Panc1 (cell line): ENCODE data around the gene GLIPR2. TPM values are rescaled to one million over a fixed set of nuclear protein-coding genes. Genes with fewer than 3 reads are reported as not detected.
"Not testable (repeated sequence)": the region's sequence is repeated elsewhere in the genome, so short reads cannot be mapped to it uniquely, and the experiment has no call there.

Experiments used
- ATAC-seq: fragments of 200-7000 bp; cut with Tn5 transposase; 2 replicates; pipeline ENCODE4 v1.9.1; 2020; ENCODE audit warnings: mild to moderate bottlenecking, moderate library complexity
- BruUV-seq: library from RNA; stranded (reverse); fragments of 400-500 nt; replicated peaks from 2 replicates; lab custom pipeline; 2021; lab: Mats Ljungman, UMichigan
- CTCF ChIA-PET: fragments of 300-600 bp; sonication (Branson Sonifier 250); formaldehyde crosslinking; loops from one replicate; lab custom pipeline; 2022; ENCODE audit warnings: antibody characterized with exemption; lab: Charles Lee
- POLR2A ChIA-PET: fragments of 300-600 bp; sonication (Branson Sonifier 250); formaldehyde crosslinking; loops from one replicate; lab custom pipeline; 2022; ENCODE audit warnings: antibody characterized with exemption; lab: Charles Lee
- DNase-seq: peaks from one replicate; pipeline ENCODE4 v3.0.0-alpha.2; 2010; ENCODE audit warnings: low read depth, low spot score
- H3K27ac ChIP-seq: 2 replicates; pipeline ENCODE4 v1.5.1; 2011; ENCODE audit warnings: mild to moderate bottlenecking, low read length, inconsistent platforms
- H3K27me3 ChIP-seq: fragments of 200-500 bp; sonication (Bioruptor generic); 2 replicates; pipeline ENCODE4 v1.6.0; 2014; ENCODE audit warnings: low read length, inconsistent platforms; ENCODE audit not compliant: control insufficient read depth, insufficient read depth
- H3K36me3 ChIP-seq: fragments of 200-500 bp; sonication (Bioruptor generic); 2 replicates; pipeline ENCODE4 v1.5.1; 2014; ENCODE audit warnings: inconsistent platforms, mild to moderate bottlenecking, low read length, moderate library complexity; ENCODE audit not compliant: control insufficient read depth, insufficient read depth
- H3K4me1 ChIP-seq: 2 replicates; pipeline ENCODE4 v1.5.1; 2011; ENCODE audit warnings: inconsistent platforms, mild to moderate bottlenecking, low read length, moderate library complexity; ENCODE audit not compliant: control insufficient read depth, insufficient read depth
- H3K4me3 ChIP-seq, 2 experiments: 2 replicates each; pipeline ENCODE4 v1.5.1; 2011 to 2012; ENCODE audit warnings: low read depth in 2 of 2, low read length in 2 of 2, mild to moderate bottlenecking in 2 of 2, inconsistent platforms in 1 of 2, moderate library complexity in 1 of 2
- H3K9me3 ChIP-seq: fragments of 200-500 bp; sonication (Bioruptor generic); 2 replicates; pipeline ENCODE4 v1.5.1; 2014; ENCODE audit warnings: low read depth, mild to moderate bottlenecking, inconsistent platforms, low read length, moderate library complexity; ENCODE audit not compliant: control insufficient read depth, insufficient read depth
- POLR2AphosphoS5 ChIP-seq: IDR thresholded peaks from 2 replicates; pipeline ENCODE4 v1.6.1; 2012; ENCODE audit warnings: mild to moderate bottlenecking, low read depth, low read length, moderate library complexity
- SIN3A ChIP-seq: IDR thresholded peaks from 2 replicates; pipeline ENCODE4 v1.6.1; 2012; ENCODE audit warnings: low read depth, mild to moderate bottlenecking, low read length, moderate library complexity, borderline replicate concordance; ENCODE audit not compliant: insufficient read depth
- TCF7L2 ChIP-seq: IDR thresholded peaks from 2 replicates; pipeline ENCODE4 v1.6.1; 2011; ENCODE audit warnings: mild to moderate bottlenecking, low read depth, low read length, inconsistent platforms
- in situ Hi-C: cut with HindIII; loops from 2 replicates; pipeline ENCODE4 v1.10.0; 2016; ENCODE audit warnings: low sequenced_read_pairs, low pct_unique_long_range_greater_than_20kb
- intact Hi-C: fragments of 100-400 bp; cut with micrococcal nuclease; formaldehyde crosslinking; loops from one replicate; pipeline ENCODE4 v1.10.0; 2022; ENCODE audit not compliant: unreplicated experiment
- total RNA-seq: library from RNA; stranded (reverse); gene quantifications from one replicate; pipeline ENCODE4 v1.2.1, GENCODE V29; 2021; ENCODE audit not compliant: unreplicated experiment
- TF ChIP-seq, protein P1 (sequence below), 2 experiments: IDR thresholded peaks; 2 replicates each; pipeline ENCODE4 v1.6.1; 2011 to 2012; ENCODE audit warnings: low read depth in 2 of 2, control low read depth in 1 of 2, low read length in 1 of 2, mild to moderate bottlenecking in 1 of 2, moderate library complexity in 1 of 2; ENCODE audit not compliant: insufficient read depth in 1 of 2
- TF ChIP-seq, protein P2 (sequence below): fragments of 450-650 bp; IDR thresholded peaks from 2 replicates; pipeline ENCODE4 v1.5.1; 2017; ENCODE audit warnings: mild to moderate bottlenecking

GLIPR2 gene
- total RNA-seq, 1 experiment from 2014 or later = 4.9 TPM

DNA sequence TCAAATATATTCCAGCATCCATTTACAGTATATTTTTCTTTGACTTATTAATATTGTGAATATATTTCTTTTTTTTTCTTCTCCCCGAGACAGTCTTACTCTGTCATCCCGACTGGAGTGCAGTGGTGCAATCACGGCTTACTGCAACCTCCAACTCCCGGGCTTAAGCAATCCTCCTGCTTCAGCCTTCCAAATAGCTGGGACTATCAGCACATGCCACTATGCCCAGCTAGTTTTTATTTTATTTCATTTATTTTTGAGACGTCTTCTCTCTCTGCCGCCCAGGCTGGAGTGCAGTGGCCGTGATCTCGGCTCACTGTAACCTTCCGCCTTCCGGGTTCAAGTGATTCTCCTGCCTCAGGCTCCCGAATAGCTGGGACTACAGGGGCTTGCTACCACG lies 7.4 kb upstream of the GLIPR2 start:
- ATAC-seq (no peak), DNase-seq (no peak)
- in situ Hi-C loops = no loop called here
- no peaks in the 10 kb centered on the region for H3K4me1 ChIP-seq
- no peaks in the 10 kb centered on the region for H3K27me3 ChIP-seq
- H3K9me3 ChIP-seq = no peaks in the 10 kb centered on the region
- ChIA-PET POLR2A (no interaction called here), CTCF (no interaction called here)
- no peaks in the 10 kb centered on the region for H3K36me3 ChIP-seq
- no peak overlapping the region for H3K27ac ChIP-seq
- no TSS peak for BruUV-seq
- TF ChIP-seq, protein P1, sequence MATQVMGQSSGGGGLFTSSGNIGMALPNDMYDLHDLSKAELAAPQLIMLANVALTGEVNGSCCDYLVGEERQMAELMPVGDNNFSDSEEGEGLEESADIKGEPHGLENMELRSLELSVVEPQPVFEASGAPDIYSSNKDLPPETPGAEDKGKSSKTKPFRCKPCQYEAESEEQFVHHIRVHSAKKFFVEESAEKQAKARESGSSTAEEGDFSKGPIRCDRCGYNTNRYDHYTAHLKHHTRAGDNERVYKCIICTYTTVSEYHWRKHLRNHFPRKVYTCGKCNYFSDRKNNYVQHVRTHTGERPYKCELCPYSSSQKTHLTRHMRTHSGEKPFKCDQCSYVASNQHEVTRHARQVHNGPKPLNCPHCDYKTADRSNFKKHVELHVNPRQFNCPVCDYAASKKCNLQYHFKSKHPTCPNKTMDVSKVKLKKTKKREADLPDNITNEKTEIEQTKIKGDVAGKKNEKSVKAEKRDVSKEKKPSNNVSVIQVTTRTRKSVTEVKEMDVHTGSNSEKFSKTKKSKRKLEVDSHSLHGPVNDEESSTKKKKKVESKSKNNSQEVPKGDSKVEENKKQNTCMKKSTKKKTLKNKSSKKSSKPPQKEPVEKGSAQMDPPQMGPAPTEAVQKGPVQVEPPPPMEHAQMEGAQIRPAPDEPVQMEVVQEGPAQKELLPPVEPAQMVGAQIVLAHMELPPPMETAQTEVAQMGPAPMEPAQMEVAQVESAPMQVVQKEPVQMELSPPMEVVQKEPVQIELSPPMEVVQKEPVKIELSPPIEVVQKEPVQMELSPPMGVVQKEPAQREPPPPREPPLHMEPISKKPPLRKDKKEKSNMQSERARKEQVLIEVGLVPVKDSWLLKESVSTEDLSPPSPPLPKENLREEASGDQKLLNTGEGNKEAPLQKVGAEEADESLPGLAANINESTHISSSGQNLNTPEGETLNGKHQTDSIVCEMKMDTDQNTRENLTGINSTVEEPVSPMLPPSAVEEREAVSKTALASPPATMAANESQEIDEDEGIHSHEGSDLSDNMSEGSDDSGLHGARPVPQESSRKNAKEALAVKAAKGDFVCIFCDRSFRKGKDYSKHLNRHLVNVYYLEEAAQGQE (IDR thresholded peaks at IDR 0.05; ENCODE audit: insufficient read depth in 1 of 2, low read depth in 2 of 2, low read length in 1 of 2) = no peak
- TF ChIP-seq SIN3A (no peak), POLR2AphosphoS5 (no peak), TCF7L2 (no peak)
- TF ChIP-seq, protein P2, sequence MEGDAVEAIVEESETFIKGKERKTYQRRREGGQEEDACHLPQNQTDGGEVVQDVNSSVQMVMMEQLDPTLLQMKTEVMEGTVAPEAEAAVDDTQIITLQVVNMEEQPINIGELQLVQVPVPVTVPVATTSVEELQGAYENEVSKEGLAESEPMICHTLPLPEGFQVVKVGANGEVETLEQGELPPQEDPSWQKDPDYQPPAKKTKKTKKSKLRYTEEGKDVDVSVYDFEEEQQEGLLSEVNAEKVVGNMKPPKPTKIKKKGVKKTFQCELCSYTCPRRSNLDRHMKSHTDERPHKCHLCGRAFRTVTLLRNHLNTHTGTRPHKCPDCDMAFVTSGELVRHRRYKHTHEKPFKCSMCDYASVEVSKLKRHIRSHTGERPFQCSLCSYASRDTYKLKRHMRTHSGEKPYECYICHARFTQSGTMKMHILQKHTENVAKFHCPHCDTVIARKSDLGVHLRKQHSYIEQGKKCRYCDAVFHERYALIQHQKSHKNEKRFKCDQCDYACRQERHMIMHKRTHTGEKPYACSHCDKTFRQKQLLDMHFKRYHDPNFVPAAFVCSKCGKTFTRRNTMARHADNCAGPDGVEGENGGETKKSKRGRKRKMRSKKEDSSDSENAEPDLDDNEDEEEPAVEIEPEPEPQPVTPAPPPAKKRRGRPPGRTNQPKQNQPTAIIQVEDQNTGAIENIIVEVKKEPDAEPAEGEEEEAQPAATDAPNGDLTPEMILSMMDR = no peak
- no peak overlapping the region for H3K4me3 ChIP-seq
- intact Hi-C loops = no loop called here

DNA sequence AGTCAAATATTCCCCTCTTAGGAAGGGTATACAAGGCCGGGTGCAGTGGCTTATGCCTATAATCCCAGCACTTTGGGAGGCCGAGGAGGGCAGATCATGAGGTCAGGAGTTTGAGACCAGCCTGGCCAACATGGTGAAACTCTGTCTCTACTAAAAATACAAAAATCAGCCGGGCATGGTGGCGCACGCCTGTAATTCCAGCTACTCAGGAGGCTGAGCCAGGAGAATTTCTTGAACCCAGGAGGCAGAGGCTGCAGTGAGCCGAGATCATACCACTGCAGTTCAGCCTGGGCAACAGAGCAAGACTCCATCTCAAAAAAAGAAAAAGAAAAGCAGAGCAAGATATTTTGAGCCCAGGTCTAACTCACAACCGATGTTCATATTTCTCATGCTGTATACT lies 4.9 kb upstream of the GLIPR2 start:
- H3K9me3 ChIP-seq, ATAC-seq, H3K27me3 ChIP-seq, BruUV-seq, DNase-seq, H3K27ac ChIP-seq, CTCF ChIA-PET, in situ Hi-C loops, intact Hi-C loops, H3K4me1 ChIP-seq, H3K4me3 ChIP-seq, H3K36me3 ChIP-seq: not testable (repeated sequence)
- POLR2A ChIA-PET = interaction anchor here (0.6 kb wide), 1 partner anchor 26 kb away, joined by 6 read pairs; no protein-coding TSS in a partner anchor

DNA sequence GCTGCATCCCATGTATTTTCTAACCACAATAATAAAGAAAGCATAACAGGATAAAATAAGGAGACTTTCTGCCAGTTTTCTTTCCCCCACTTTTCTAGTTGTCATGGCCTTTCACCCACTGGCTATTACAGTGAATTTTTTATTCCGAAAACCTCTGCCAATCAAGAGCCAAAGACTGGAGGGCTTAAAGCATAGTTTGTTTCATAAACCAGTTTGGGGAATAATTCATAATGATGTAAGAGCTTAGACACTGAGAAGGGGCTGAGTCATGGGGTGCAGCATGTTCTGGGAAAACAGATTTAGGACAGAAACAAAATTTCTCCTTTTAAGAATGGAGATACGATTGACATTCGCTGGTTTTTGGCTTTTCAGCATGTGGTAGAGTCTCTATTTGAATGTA lies 4.4 kb upstream of the GLIPR2 start:
- TF ChIP-seq POLR2AphosphoS5 (no peak), TCF7L2 (no peak), SIN3A (no peak)
- TF ChIP-seq, protein P1 (IDR thresholded peaks at IDR 0.05; ENCODE audit: insufficient read depth in 1 of 2, low read depth in 2 of 2, low read length in 1 of 2) = no peak
- TF ChIP-seq, protein P2 = no peak
- CTCF ChIA-PET = no interaction called here
- H3K36me3 ChIP-seq = no peaks in the 10 kb centered on the region
- DNase-seq (no peak), ATAC-seq (no peak)
- no peak overlapping the region for H3K4me3 ChIP-seq
- peaks cover 7% of the 10 kb centered on the region for H3K27me3 ChIP-seq
- intact Hi-C loops (no loop called here), in situ Hi-C loops (no loop called here)
- no peaks in the 10 kb centered on the region for H3K9me3 ChIP-seq
- no peak overlapping the region for H3K27ac ChIP-seq
- no TSS peak for BruUV-seq
- POLR2A ChIA-PET = no interaction called here
- H3K4me1 ChIP-seq = peaks cover 6% of the 10 kb centered on the region
